Measurements from ENCODE around the gene TATDN3.
"Not testable (repeated sequence)": the region's sequence is repeated elsewhere in the genome, so short reads cannot be mapped to it uniquely, and the experiment has no call there.

TATDN3 gene

DNA sequence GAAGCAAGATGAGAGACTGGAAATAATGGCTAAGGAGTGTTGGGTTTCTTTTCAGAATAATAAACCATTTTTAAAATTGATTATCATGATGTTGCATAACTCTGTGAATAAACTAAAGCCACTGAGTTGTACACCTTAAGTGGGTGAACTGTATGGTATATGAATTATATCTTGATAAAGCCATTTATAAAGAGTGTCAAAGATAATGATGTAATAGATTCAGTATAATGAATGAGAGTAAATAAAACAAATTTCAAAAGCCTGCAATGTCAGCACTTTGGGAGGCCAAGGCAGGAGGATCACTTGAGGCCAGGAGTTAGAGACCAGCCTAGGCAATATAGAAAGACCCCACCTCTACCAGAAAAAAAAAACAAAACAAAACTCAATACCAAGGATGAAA lies 16.5 kb upstream of the TATDN3 start:
- no peak for DNase-seq (ENCODE audit: low read depth in 2 of 2)

DNA sequence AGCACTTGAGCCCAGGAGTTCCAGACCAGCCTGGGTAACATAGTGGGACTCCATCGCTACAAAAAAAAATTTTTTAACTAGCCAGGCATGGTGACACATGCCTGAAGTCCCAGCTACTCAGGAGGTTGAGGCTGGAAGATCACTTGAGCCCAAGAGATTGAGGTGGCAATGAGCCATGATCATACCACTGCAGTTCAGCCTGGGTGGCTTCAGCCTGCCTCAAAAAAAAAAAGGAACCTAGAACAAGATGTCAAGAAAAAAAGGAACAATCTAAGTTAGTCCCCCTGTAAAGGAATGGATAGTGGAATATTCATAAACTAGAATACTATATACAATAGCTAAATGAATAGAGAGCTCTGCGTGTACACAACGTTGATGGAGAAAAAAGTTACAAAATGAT lies 14.5 kb upstream of the TATDN3 start:
- DNase-seq (ENCODE audit: low read depth in 2 of 2) = no peak

DNA sequence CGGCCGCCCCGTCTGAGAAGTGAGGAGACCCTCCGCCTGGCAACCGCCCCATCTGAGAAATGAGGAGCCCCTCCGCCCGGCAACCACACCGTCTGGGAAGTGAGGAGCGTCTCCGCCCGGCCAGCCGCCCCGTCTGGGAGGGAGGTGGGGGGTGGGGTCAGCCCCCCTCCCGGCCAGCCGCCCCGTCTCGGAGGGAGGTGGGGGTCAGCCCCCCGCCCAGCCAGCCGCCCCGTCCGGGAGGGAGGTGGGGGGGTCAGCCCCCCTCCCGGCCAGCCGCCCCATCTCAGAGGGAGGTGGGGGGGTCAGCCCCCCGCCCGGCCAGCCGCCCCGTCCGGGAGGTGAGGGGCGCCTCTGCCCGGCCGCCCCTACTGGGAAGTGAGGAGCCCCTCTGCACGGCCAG lies 12.6 kb upstream of the TATDN3 start:
- not testable (repeated sequence) for DNase-seq (ENCODE audit: low read depth in 2 of 2)

DNA sequence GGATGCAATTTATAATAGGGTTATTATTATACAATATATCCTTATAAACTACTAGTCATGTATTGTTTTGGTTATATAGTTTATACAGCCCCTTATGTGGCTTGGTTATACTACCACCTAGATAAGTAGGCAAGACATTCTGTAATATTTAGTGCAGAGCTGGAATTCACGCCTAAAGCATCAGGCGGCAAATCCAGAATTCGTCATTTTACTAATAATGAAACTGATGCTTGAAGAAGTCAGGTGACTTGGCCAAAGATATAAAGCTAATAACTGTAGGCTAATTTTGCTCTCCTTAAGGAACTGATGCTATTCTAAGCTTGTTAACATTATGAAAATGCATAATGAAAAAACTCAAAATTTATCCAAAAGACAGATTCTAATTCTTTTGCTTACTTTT lies 10.9 kb upstream of the TATDN3 start:
- DNase-seq (ENCODE audit: low read depth in 2 of 2) = no peak

DNA sequence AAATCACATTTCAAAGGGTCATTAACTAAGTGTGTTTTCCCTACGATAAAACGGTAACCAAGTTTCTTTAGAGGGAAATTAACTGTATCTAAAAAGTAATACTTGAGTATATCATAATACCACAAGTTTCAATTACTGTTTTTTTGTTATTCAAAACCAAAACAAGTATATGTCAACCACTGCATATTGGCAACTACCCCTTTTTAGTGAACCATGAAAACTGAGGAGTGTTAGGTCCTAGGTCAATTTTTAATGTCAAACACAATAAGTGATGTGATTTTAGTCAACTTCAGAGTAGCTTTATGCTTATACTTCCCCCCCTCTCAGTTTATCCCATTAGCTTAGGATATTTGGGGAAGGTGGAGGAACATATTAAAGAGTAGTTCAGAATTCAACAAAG lies 10.5 kb upstream of the TATDN3 start:
- no peak for DNase-seq (ENCODE audit: low read depth in 2 of 2)

DNA sequence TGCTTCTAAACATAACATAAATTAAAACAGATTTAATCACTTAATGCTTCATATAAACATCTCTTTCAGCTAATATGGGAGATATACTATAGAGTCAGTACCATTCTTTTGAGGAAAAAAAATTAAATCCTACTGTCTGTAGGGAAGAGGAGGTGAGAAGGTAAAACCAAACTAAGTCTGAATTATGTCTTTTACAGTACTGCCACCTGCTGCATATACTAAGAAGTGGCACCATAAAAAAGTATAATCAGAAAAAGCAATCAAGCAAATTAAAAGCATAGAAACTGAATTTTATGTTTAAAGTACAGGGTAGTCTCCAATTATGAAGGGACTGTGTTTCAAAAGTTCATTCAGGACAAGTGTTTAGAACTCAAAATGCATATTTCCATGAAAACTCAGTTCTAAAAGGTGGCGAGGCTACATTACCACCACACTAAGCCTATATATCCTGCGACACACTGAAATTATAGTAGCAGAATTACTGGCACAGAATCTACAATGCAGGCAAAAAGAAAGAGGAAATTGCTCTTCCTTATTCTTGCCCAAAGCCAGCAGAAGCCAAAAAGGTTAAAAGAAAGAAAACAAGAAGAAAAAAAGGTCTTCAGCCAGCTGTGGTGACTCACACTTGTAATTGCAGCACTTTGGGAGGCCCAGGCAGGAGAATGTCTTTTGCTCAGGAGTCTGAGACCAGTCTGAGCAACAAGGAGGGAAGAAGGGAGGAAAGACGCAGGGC lies 9.1 kb upstream of the TATDN3 start:
- no peak for DNase-seq (ENCODE audit: low read depth in 2 of 2)

DNA sequence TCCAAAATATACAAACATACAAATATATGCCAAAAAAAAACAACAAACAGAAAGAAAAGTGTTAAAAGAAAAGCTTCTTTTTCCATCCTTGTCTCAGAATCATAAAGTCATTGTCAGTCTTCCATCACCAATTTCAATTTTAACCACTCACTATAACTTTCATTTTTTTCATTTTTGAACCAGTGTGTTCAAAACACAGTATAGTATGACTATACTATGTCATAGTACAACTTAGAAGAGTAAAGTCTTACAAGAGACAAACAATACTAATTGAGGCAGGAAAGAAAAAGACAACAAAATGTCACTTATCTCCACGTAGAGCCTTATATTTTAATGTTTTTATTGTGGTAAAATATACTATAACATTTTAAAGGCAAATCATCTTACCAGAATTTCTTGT lies 7.7 kb upstream of the TATDN3 start:
- no peak for DNase-seq (ENCODE audit: low read depth in 2 of 2)

DNA sequence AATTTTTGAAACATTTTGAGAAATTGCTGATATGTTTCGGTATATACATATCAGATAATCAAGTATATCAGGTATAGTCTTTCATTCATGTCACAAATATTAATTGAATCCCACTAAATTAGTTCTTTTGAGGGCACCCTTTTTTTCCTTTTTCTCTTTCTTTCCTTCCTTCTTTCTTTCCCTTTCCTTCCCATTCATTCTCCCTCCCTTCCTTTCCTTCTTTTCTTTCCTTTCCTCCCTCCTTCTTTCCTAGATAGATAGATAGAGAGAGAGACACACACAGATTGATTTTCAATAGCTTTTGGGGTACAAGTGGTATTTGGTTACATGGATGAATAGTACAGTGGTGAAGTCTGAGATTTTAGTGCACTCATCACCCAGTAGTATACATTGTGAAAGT lies 5.8 kb upstream of the TATDN3 start:
- no peak for DNase-seq (ENCODE audit: low read depth in 2 of 2)

DNA sequence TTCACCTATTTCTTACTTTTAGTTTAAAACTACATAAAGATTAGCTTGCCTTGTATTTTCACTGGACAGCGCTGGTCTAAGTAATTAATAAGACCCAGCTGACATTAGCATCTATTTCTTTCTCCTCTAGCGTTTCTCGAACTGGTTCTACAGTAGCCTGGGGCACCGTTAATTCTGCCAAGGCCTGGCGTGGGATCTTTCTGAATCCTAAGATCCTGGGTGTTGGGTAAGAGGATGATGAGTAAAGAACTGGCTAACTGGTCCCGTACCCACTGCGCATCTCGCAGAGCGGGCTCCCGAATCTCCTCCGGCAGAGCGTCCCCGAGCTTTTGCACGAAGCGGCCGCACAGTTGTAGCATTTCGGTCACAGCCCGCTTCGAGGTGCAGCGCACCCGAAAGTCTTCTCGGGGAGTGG lies 426 bp upstream of the TATDN3 start:
- DNase-seq (ENCODE audit: low read depth in 2 of 2) = peak; percentile 34 to 36

DNA sequence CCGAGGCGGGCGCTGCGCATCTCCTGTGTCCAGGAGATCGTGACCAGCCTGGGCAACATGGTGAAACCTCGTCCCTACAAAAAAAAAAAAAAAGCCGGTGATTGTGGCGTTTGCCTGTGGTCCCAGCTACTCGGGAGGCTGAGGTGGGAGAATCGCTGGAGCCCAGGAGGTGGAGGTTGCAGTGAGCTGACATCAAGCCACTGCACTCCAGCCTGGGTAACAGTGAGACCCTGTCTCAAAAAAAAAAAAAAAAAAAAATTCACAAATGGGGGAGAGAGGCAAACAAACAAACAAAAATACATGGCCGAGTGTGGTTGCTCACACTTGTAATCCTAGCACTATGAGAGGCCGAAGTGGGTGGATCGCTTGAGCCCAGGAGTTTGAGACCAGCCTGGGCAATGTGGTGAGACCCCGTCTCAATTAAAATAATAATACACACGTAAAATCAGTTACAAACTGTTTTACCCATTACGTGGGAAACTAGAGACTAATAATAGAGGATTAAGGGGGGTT lies 758 bp downstream of the TATDN3 start:
- DNase-seq (ENCODE audit: low read depth in 2 of 2) = no peak

DNA sequence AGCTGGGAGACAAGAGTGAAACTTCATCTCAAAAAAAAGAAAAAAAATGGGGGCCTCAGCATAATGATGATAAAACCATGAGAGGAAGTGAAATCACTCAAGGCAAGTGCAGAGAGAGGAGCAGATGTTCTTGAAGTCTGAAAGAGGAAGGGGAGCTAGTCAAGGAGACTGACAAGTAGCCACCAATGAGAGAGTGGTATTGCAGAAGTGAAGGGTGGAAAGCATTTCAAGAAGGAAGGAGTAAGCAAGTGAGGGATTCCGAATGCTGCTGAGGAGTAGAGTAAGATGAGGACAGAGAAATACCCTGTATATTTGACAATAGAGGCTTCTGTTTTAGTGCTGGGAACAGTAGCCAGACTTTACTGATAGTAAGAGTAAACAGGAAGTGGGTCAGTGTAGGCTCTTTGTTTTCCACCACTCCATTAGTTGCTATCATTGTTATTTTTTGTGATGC lies 2.9 kb downstream of the TATDN3 start:
- DNase-seq (ENCODE audit: low read depth in 2 of 2) = no peak

DNA sequence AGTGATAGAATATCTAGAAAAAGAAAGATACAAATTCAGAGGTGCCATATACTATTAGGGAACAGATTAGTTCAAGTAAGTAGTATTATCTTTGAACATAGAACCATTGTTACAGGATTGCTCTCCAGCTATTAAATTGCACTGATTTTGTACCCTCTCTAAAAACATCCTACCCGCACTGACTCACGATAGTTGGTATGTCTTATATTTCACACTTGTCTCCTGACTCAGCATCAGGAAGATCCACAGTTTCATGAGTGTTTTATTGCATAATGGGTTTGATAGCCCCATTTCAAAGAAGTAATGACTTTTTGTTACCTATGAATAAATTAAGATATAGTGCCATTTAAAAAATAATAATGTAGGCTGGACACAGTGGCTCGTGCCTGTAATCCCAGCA lies 6.0 kb downstream of the TATDN3 start:
- DNase-seq (ENCODE audit: low read depth in 2 of 2) = no peak

DNA sequence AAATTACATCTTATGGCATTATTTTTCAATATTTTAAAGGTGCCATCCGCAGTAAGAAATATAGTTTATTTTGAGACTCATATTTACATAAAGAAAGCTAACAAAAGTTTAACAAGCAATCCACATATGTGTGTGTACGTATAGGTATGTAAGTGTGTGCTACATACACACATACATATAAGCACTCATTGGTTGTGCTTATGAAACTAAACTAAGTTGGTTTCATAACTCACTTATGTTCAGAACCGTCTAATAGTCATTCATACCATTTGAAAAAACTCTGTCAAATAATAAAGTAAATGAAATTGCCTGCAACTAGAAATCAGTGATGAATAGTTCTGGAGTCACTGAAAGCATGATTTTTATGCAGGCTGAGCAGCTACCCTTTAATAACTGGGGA lies 14.1 kb downstream of the TATDN3 start:
- no peak for DNase-seq (ENCODE audit: low read depth in 2 of 2)

DNA sequence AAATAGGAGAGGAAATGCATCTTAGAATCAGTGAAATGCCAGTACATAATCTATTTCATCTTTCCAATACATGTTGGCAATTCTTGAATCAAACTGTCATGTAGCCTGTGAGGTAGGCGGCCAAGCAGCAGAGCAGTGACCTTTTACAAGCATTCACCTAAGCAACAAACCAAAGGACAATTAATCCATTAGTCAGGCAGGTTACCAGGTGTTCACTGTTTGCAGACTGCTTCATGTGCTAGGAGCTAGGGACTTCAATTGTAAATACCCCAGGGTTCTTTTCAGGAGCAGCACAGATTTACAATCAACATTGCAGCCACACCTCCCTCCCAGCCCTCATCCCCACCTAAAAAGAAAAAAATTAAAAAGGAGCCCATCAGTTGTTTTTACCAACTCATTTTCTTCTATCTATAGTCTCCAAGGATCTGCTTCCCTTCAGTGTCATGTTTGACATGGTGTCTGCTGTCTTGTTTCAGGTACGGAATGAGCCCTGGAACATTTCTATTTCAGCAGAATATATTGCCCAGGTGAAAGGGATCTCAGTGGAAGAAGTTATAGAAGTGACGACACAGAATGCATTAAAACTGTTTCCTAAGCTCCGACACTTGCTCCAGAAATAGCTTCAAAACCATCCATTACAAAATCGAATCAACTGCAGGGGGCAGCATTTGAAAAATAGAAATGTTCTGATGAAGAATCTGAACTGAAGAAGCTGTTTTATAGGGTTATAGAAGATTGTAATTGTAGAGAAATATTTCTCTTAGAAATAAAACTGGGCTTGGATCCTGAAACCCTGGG lies 23.0 kb downstream of the TATDN3 start:
- no peak for DNase-seq (ENCODE audit: low read depth in 2 of 2)

DNA sequence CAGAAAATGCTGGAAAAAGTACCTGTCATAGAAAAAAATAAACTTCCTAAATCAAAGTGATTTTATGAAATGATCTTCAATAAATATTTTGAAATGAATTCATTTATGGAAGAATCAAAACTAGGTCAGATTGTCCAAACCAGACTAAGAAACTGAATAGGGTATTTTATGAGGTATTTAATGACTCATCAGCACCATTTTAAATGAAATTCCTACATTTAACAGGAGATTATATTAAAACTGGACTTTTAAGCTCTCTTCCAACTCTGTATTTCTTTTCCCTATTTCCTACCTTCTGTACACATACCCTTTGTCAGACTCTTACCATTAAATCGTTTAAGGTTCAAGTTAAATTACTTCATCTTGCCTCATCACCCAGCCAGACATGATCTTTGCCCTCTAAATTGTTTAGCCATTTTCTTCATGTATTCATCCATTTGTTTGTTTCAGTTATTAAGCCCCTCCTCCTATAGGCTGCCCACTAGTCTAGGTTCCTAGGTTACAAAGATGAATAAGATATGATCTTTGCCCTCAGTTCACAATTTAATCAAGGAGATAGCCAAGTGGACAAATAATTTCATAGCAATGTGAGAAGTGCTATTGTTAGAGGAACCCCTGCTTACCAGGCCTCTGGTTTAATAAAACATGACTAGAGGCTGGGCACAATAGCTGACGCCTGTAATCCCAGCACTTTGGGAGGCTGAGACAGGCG lies 25.0 kb downstream of the TATDN3 start:
- DNase-seq (ENCODE audit: low read depth in 2 of 2) = no peak

DNA sequence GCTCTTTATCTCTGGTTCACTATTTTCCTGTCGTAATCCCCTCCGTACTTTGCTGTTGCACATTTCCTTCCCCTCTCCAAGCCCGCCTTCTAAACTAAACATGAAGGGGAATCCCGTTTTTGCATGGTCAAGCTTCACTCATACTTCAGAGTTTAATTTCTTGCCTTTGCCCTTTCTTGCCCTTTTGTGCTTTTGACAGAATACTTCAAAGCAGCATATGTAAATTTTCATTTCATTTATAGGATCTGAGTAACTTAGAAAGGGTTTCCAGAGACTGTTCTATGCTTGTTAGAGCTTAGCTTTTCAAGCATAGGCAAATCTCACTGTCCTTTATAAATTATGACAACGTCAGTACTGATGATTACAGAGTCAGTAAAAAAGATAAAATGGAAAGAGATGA lies 28.0 kb downstream of the TATDN3 start:
- no peak for DNase-seq (ENCODE audit: low read depth in 2 of 2)

DNA sequence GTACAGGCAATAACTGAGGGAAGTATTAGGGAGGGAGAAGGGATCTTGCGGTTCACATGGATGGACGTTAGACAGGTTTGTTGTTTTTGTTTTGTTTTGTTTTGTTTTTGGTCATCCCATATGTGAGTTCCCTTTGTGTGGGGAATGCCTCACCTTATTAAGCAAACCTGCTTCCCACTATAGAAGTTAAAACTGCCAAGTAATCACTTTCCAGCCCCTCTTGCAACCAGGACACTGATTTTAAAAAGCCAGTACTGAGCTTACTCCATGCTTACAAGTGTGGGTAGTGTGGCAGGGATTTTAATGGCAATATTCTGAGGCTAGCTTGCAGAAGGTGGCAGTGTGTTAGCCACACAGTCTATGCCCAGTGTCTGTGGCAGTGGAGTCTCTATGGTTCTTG lies 29.3 kb downstream of the TATDN3 start:
- DNase-seq (ENCODE audit: low read depth in 2 of 2) = no peak

DNA sequence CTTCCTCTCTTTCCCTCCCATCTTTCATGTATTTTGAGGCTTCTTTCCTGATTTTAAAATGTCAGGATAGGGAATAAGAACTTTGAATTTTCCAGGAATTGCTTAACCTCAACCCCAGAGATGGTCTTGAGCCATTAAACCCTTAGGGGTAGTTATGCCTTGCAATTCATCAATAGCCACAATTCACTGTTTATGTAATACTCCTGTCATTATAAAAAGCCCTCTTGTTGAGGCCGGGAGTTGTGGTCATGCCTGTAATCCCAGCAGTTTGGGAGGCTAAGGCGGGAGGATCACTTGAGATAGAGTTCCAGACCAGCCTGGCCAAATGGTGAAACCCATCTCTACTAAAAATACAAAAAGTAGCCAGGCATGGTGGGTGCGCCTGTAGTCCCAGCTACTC lies 31.3 kb downstream of the TATDN3 start:
- no peak for DNase-seq (ENCODE audit: low read depth in 2 of 2)

DNA sequence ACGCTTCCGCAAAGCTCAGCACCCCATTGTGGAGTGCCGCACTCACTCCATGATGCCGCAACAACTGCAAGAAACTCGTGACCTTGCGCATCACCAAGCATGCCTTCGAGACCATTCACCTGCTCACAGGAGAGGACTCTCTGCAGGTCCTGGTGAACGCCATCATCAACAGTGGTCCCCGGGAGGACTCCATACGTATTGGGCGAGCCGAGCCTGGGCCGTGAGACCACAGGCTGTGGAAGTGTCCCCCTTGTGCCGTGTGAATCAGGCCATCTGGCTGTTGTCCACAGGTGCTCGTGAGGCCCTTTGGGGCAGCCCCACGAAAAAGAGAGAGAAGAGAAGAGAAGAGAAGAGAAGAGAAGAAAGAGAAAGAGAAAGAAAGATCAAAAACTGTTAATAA lies 32.5 kb downstream of the TATDN3 start:
- DNase-seq (ENCODE audit: low read depth in 2 of 2) = no peak

DNA sequence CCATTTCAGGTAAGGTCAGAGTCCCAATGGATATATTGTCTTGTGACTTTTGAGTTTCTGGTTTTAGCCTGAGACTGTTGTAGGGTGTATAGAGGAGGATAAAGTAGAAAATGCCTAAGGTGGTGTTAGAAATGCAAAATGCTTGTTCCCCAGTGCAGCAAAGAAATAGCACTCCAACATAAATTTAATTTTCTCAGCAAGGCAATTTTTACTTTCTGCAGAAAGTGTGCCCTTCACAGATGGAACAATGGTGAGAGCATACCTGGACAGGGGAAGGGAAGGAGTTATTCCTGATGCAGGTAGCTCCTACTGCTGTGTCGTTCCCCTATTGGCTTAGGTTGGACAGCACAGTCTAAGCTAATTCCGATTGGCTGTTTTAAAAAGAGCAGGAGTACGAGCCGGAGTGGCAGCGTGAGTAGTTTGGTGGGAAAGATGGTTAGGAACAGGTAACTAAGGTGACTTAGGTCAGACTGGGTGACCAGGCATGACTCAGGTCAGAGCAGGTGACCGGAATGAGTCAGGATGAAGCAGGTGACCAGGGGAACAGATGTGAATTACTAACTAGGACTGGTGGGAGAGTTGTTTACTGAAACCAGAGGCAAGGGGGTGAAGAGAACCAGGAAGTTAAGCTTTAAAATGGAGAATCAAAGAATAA lies 34.2 kb downstream of the TATDN3 start:
- DNase-seq (ENCODE audit: low read depth in 2 of 2) = no peak

DNA sequence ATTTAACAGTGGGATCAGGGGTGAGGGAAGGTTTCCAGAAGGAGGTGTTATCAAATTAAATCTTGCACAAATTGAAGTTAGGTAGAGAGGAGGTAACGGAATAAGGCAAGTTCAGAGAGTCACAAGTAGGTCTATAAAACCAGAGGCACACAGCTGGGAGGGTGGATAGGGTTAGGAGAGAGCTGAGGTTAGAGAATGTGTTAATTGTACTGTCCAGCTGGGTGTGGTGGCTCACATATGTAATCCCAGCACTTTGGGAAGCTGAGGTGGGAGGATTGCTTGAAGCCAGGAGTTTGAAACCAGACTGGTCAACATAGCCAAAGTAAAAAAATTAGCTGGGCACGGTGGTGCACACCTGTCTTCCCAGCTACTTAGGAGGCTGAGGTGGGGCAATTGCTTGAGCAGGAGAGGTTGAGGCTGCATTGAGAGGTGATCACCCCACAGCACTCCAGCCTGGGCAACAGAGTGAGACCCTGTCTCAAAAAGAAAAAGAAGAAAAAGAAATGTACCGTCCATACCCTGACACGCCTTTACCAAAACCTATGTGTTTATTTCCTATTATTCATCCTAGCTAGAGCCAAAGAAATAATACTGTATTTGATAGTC lies 35.6 kb downstream of the TATDN3 start:
- no peak for DNase-seq (ENCODE audit: low read depth in 2 of 2)

Data from fibroblast of skin of left biceps (primary cell).